ENCODE results near the gene KMT2B.

The KMT2B gene

DNA sequence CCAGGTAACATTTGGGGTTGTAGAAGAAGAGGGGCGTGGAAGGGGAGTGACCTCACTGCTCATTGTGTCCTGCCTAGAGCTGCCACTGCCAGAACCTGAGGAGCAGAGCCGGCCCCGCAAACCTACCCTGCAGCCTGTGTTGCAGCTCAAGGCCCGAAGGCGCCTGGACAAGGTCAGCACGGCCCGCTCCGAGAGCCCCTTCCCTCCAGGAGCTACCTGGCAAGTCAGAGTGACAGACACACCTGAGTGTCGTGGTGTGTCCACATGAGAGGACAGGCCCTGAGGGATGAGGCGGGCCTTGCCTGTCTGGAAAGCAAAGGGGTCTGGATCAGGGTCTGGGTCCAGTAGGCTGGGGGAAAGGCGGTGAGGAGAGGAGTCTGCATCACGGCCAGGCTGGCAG, 6.8 kb downstream of the KMT2B start:
- no peak overlapping the region for H3K4me3 Mint-ChIP-seq
- H3K27me3 Mint-ChIP-seq = no peaks in the 10 kb centered on the region
- H3K36me3 Mint-ChIP-seq (ENCODE audit: insufficient read depth) = peaks cover 52% of the 10 kb centered on the region
- DNase-seq (ENCODE audit: low spot score in 2 of 2) = no peak
- peaks cover 7% of the 10 kb centered on the region for H3K4me1 Mint-ChIP-seq
- H3K9me3 Mint-ChIP-seq = no peaks in the 10 kb centered on the region
- no peak overlapping the region for H3K27ac Mint-ChIP-seq (ENCODE audit: low read depth)
- ATAC-seq (replicated peaks; ENCODE audit: extremely low read depth, poor library complexity, severe bottlenecking) = no peak

DNA sequence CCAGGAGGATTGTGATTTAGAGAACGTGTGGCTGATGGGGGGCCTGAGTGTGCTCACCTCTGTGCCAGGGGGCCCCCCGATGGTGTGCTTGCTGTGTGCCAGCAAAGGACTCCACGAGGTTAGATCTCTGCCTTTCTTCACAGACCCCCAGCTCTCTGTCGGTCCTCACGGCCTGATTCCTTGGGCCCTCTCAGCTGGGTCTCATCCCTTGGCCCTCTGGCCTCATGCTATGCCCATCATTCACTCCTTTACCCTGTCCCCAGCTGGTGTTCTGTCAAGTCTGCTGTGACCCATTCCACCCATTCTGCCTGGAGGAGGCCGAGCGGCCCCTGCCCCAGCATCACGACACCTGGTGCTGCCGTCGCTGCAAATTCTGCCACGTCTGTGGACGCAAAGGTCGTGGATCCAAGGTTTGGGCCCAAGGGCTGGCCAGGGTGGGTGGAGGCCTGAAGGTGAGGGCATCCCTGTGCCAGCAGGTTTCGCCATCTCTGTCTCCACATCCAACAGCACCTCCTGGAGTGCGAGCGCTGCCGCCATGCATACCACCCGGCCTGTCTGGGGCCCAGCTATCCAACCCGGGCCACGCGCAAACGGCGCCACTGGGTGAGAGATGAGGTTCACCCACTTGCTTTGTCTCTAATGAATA, 7.5 kb downstream of the KMT2B start:
- DNase-seq (ENCODE audit: low spot score in 2 of 2) = no peak
- H3K27me3 Mint-ChIP-seq = no peaks in the 10 kb centered on the region
- H3K36me3 Mint-ChIP-seq (ENCODE audit: insufficient read depth) = peaks cover 55% of the 10 kb centered on the region
- no peak for ATAC-seq (replicated peaks; ENCODE audit: extremely low read depth, poor library complexity, severe bottlenecking)
- H3K27ac Mint-ChIP-seq (ENCODE audit: low read depth) = no peak overlapping the region
- peaks cover 7% of the 10 kb centered on the region for H3K4me1 Mint-ChIP-seq
- no peaks in the 10 kb centered on the region for H3K9me3 Mint-ChIP-seq
- no peak overlapping the region for H3K4me3 Mint-ChIP-seq

DNA sequence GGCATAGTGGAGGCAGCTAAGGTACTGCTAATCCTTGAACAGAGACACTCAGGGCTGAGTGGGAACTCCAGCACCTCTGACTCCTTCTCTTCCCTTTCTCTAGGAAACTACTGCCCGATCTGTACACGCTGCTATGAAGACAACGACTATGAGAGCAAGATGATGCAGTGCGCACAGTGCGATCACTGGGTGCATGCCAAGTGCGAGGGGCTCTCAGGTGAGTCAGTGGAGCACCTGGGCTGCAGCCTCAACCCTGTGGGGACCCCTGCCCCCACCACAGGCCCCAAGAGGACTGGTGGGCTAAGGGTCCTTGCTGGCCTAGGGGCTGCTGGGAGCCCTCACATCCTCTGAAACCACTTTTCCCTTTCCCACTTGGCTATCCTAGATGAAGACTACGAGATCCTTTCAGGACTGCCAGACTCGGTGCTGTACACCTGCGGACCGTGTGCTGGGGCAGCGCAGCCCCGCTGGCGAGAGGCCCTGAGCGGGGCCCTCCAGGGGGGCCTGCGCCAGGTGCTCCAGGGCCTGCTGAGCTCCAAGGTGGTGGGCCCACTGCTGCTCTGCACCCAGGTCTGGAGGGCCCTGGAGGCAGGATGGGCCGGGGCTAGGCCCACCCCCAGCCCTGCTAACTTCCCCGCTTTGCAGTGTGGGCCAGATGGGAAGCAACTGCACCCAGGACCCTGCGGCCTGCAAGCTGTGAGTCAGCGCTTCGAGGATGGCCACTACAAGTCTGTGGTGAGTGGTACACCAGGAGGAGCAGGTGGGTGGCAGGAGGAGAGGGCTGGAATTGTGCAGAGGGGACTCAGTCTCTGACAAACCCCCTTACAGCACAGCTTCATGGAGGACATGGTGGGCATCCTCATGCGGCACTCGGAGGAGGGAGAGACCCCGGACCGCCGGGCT, 9.5 kb downstream of the KMT2B start:
- peak overlapping the region; percentile 73 for H3K27ac Mint-ChIP-seq (ENCODE audit: low read depth)
- no peaks in the 10 kb centered on the region for H3K9me3 Mint-ChIP-seq
- DNase-seq (ENCODE audit: low spot score in 2 of 2) (no peak), ATAC-seq (replicated peaks; ENCODE audit: extremely low read depth, poor library complexity, severe bottlenecking) (no peak)
- H3K27me3 Mint-ChIP-seq = no peaks in the 10 kb centered on the region
- no peak overlapping the region for H3K4me3 Mint-ChIP-seq
- H3K4me1 Mint-ChIP-seq = peaks cover 14% of the 10 kb centered on the region
- peaks cover 56% of the 10 kb centered on the region for H3K36me3 Mint-ChIP-seq (ENCODE audit: insufficient read depth)

DNA sequence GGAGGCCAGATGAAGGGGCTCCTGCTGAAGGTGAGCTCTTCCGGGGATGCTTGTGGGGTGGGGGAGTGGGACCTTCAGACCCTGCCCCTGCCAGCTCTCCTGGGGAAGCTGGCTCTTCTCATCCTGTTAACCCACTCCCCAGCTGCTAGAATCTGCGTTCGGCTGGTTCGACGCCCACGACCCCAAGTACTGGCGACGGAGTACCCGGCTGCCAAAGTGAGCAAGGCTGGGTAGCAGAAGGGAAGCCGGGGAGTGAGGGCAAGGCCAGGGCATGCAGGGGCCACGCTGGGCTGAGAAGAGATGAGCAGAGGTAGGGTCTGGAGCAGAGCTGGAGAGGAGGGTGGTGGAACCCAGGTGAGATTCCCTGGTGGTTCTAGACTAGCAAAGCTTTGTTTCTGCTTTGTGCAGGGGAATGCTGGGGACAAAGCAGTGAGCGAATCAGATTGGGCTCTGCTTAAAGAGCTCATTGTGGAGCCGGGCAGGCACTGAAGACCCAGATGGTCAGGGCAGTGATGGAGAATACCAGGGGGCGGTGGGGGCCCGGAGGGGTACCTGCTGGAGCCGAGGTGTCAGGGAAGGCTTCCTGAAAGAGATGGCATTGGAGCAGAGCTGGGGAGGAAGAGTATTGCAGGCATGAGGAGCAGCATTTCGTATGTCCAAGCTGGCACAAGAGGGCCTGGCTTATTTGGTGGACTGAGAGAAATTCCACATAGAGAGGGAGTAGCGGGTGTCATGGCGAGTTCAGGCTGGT, 10.3 kb downstream of the KMT2B start:
- Mint-ChIP-seq H3K9me3 (no peaks in the 10 kb centered on the region), H3K27me3 (no peaks in the 10 kb centered on the region), H3K4me1 (peaks cover 14% of the 10 kb centered on the region), H3K27ac (ENCODE audit: low read depth) (peak overlapping the region; percentile 73), H3K36me3 (ENCODE audit: insufficient read depth) (peaks cover 51% of the 10 kb centered on the region), H3K4me3 (no peak overlapping the region)
- no peak for DNase-seq (ENCODE audit: low spot score in 2 of 2)
- ATAC-seq (replicated peaks; ENCODE audit: extremely low read depth, poor library complexity, severe bottlenecking) = no peak

DNA sequence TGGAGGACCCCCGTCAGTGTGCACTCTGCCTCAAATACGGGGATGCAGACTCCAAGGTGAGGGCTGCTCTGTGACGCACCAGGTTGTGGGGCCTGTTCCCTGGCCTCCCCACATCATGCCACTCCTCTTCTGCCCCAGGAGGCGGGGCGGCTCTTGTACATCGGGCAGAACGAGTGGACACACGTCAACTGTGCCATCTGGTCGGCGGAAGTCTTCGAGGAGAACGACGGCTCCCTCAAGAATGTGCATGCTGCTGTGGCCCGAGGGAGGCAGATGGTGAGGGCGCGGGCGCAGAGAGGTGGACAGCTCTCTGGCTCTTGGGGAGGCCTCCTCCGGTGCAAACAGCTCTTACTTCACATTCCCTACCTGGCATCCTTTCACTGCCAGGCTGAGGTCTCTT, 11.2 kb downstream of the KMT2B start:
- peaks cover 50% of the 10 kb centered on the region for H3K36me3 Mint-ChIP-seq (ENCODE audit: insufficient read depth)
- H3K27me3 Mint-ChIP-seq = no peaks in the 10 kb centered on the region
- peak overlapping the region; percentile 73 for H3K27ac Mint-ChIP-seq (ENCODE audit: low read depth)
- H3K4me3 Mint-ChIP-seq = no peak overlapping the region
- no peak for DNase-seq (ENCODE audit: low spot score in 2 of 2)
- H3K9me3 Mint-ChIP-seq = no peaks in the 10 kb centered on the region
- no peak for ATAC-seq (replicated peaks; ENCODE audit: extremely low read depth, poor library complexity, severe bottlenecking)
- peaks cover 17% of the 10 kb centered on the region for H3K4me1 Mint-ChIP-seq

DNA sequence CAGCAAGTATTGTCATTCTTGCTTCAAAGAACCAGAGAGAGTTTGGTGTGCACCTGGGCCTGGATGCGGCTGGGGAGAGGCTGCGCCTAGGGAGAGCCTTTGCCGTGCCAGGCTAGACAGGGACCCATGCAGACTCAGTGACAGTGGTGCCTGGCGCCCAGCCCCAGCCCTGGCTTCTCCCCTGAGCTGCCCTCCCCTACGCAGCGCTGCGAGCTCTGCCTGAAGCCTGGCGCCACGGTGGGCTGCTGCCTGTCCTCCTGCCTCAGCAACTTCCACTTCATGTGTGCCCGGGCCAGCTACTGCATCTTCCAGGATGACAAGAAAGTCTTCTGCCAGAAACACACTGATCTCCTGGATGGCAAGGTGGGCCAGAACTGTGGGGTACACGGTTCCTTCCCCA, 12.0 kb downstream of the KMT2B start:
- peaks cover 46% of the 10 kb centered on the region for H3K36me3 Mint-ChIP-seq (ENCODE audit: insufficient read depth)
- ATAC-seq (replicated peaks; ENCODE audit: extremely low read depth, poor library complexity, severe bottlenecking) (no peak), DNase-seq (ENCODE audit: low spot score in 2 of 2) (no peak)
- no peaks in the 10 kb centered on the region for H3K27me3 Mint-ChIP-seq
- H3K27ac Mint-ChIP-seq (ENCODE audit: low read depth) = no peak overlapping the region
- peaks cover 25% of the 10 kb centered on the region for H3K4me1 Mint-ChIP-seq
- H3K4me3 Mint-ChIP-seq = no peak overlapping the region
- H3K9me3 Mint-ChIP-seq = no peaks in the 10 kb centered on the region

DNA sequence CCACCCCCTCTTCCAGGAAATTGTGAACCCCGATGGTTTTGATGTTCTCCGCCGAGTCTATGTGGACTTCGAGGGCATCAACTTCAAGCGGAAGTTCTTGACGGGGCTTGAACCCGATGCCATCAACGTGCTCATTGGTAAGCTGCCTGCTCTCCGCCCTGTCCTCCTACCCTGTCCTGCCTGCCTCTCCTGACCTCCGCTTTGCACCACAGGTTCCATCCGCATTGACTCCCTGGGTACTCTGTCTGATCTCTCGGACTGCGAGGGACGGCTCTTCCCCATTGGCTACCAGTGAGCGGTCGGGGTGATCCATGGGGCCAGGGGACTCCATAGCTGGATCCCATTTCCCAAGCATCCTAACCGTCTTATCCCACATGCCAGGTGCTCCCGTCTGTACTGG, 12.5 kb downstream of the KMT2B start:
- peaks cover 44% of the 10 kb centered on the region for H3K36me3 Mint-ChIP-seq (ENCODE audit: insufficient read depth)
- H3K27me3 Mint-ChIP-seq = no peaks in the 10 kb centered on the region
- H3K27ac Mint-ChIP-seq (ENCODE audit: low read depth) = no peak overlapping the region
- no peak for ATAC-seq (replicated peaks; ENCODE audit: extremely low read depth, poor library complexity, severe bottlenecking)
- no peak for DNase-seq (ENCODE audit: low spot score in 2 of 2)
- no peaks in the 10 kb centered on the region for H3K9me3 Mint-ChIP-seq
- peaks cover 26% of the 10 kb centered on the region for H3K4me1 Mint-ChIP-seq
- no peak overlapping the region for H3K4me3 Mint-ChIP-seq

DNA sequence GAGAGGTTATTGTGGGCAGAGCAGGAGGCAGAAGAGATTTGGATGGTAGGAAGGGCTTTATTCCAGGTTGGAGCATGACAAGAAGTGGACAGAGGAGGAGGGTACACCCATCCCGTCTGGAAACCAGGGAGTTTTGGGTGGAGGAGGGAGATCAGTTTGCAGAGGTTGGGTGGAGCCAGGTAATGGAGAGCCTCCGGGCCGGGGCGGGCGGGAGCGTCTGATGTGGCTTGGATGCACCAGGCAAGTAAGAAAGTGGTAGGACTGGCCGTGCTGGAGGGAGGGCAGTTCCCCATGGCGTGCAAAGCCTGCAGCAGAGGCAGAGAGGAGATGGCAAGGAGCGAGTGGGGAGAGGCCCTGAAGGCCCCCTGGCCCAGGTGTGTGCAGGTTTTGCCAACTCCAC, 13.6 kb downstream of the KMT2B start:
- H3K36me3 Mint-ChIP-seq (ENCODE audit: insufficient read depth) = peaks cover 34% of the 10 kb centered on the region

DNA sequence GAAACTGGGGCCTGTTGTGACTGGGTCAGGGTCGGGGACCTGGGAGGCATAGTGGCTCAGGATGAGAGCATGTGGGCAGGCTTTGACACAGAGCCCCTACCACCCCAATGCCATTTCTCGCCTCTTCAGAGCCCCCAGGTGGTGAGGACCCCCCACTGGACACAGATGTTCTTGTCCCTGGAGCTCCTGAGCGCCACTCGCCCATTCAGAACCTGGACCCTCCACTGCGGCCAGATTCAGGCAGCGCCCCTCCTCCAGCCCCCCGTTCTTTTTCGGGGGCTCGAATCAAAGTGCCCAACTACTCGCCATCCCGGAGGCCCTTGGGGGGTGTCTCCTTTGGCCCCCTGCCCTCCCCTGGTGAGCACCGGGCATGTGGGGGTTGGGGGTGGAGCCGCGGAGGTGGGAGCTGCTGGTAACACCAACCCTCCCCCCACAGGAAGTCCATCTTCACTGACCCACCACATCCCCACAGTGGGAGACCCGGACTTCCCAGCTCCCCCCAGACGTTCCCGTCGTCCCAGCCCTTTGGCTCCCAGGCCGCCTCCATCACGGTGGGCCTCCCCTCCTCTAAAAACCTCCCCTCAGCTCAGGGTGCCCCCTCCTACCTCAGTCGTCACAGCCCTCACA, 14.1 kb downstream of the KMT2B start:
- Mint-ChIP-seq H3K9me3 (no peaks in the 10 kb centered on the region), H3K4me3 (no peak overlapping the region), H3K27me3 (no peaks in the 10 kb centered on the region), H3K27ac (ENCODE audit: low read depth) (no peak overlapping the region), H3K4me1 (peaks cover 26% of the 10 kb centered on the region), H3K36me3 (ENCODE audit: insufficient read depth) (peaks cover 31% of the 10 kb centered on the region)
- DNase-seq (ENCODE audit: low spot score in 2 of 2) (no peak), ATAC-seq (replicated peaks; ENCODE audit: extremely low read depth, poor library complexity, severe bottlenecking) (no peak)

More for the DNA sequence above, 13.6 kb downstream of the KMT2B start:
- peaks cover 26% of the 10 kb centered on the region for H3K4me1 Mint-ChIP-seq
- H3K4me3 Mint-ChIP-seq = no peak overlapping the region
- no peak for ATAC-seq (replicated peaks; ENCODE audit: extremely low read depth, poor library complexity, severe bottlenecking)
- no peak overlapping the region for H3K27ac Mint-ChIP-seq (ENCODE audit: low read depth)
- no peaks in the 10 kb centered on the region for H3K27me3 Mint-ChIP-seq
- H3K9me3 Mint-ChIP-seq = no peaks in the 10 kb centered on the region
- DNase-seq (ENCODE audit: low spot score in 2 of 2) = no peak

DNA sequence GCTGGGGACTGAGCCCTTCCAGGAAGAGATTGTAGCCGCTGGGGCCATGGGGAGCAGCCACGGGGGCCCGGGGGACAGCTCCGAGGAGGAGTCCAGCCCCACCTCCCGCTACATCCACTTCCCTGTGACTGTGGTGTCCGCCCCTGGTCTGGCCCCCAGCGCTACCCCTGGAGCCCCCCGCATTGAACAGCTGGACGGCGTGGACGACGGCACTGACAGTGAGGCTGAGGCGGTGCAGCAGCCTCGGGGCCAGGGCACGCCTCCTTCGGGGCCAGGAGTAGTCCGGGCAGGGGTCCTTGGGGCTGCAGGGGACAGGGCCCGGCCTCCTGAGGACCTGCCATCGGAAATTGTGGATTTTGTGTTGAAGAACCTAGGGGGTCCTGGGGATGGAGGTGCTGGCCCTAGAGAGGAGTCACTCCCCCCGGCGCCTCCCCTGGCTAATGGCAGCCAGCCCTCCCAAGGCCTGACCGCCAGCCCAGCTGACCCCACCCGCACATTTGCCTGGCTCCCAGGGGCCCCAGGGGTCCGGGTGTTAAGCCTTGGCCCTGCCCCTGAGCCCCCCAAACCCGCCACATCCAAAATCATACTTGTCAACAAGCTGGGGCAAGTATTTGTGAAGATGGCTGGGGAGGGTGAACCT, 14.9 kb downstream of the KMT2B start:
- no peaks in the 10 kb centered on the region for H3K27me3 Mint-ChIP-seq
- peaks cover 32% of the 10 kb centered on the region for H3K36me3 Mint-ChIP-seq (ENCODE audit: insufficient read depth)
- DNase-seq (ENCODE audit: low spot score in 2 of 2) (no peak), ATAC-seq (replicated peaks; ENCODE audit: extremely low read depth, poor library complexity, severe bottlenecking) (no peak)
- no peaks in the 10 kb centered on the region for H3K9me3 Mint-ChIP-seq
- peaks cover 31% of the 10 kb centered on the region for H3K4me1 Mint-ChIP-seq
- H3K27ac Mint-ChIP-seq (ENCODE audit: low read depth) = no peak overlapping the region
- H3K4me3 Mint-ChIP-seq = no peak overlapping the region

DNA sequence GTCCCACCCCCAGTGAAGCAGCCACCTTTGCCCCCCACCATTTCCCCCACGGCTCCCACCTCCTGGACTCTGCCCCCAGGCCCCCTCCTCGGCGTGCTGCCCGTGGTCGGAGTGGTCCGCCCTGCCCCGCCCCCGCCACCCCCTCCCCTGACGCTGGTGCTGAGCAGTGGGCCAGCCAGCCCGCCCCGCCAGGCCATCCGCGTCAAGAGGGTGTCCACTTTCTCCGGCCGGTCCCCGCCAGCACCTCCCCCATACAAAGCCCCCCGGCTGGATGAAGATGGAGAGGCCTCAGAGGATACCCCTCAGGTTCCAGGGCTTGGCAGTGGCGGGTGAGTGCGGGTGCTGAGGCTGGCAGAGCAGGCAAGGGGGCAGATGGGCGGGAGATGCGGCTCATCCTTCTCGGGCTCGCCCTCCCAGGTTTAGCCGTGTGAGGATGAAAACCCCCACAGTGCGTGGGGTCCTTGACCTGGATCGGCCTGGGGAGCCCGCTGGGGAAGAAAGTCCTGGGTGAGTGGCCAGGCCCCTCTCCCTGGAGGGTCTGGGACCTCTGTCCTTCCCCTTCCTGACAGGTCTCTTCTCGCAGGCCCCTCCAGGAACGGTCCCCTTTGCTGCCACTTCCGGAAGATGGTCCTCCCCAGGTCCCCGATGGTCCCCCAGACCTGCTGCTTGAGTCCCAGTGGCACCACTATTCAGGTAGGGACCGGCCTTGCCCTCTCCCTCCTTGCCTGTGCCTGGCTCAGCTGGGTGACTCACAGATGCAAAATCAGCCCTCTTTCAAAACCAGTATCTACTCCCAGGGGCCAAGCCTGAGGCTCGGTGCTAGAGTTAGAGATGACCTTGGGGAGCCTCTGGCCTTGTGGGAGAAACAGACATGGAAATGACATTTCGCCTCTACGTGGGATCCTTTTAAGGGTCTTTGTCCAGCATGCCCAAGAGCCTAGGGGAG, 15.7 kb downstream of the KMT2B start:
- Mint-ChIP-seq H3K27me3 (no peaks in the 10 kb centered on the region), H3K27ac (ENCODE audit: low read depth) (peak overlapping the region; percentile 27), H3K9me3 (no peaks in the 10 kb centered on the region), H3K36me3 (ENCODE audit: insufficient read depth) (peaks cover 32% of the 10 kb centered on the region), H3K4me1 (peaks cover 32% of the 10 kb centered on the region), H3K4me3 (no peak overlapping the region)
- ATAC-seq (replicated peaks; ENCODE audit: extremely low read depth, poor library complexity, severe bottlenecking) (no peak), DNase-seq (ENCODE audit: low spot score in 2 of 2) (no peak)
